HG03095 (cell line): ENCODE results near the gene KRTAP12-1.
"Not testable (repeated sequence)": the region's sequence is repeated elsewhere in the genome, so short reads cannot be mapped to it uniquely, and the experiment has no call there.

Source experiments
- ATAC-seq: cut with Tn5 transposase; IDR thresholded peaks from one replicate; pipeline ENCODE4 v1.9.1; 2021; ENCODE audit warnings: moderate library complexity; ENCODE audit not compliant: unreplicated experiment

The KRTAP12-1 gene

GRCh38 chr21:44670642-44671432, 11.1 kb downstream of the KRTAP12-1 start:
- no peak for ATAC-seq

GRCh38 chr21:44667612-44668011, 14.4 kb downstream of the KRTAP12-1 start:
- ATAC-seq = no peak

- ATAC-seq = no peak
These were observed 15.3 kb downstream of the KRTAP12-1 start, which contains the start of gene KRTAP12-2 for GRCh38 chr21:44666401-44667320. TSS of gene KRTAP12-2 (minus strand) at chr21:44666927. CDS start at chr21:44666886, 41 bp downstream.

- ATAC-seq = no peak
These were observed 17.3 kb downstream of the KRTAP12-1 start for GRCh38 chr21:44664691-44665090.

- not testable (repeated sequence) for ATAC-seq
These were observed 20.4 kb downstream of the KRTAP12-1 start for GRCh38 chr21:44661567-44661966.

GRCh38 chr21:44658913-44659595, 22.9 kb downstream of the KRTAP12-1 start:
- no peak for ATAC-seq

- no peak for ATAC-seq
These were observed 23.4 kb downstream of the KRTAP12-1 start for GRCh38 chr21:44658541-44658910.

DNA sequence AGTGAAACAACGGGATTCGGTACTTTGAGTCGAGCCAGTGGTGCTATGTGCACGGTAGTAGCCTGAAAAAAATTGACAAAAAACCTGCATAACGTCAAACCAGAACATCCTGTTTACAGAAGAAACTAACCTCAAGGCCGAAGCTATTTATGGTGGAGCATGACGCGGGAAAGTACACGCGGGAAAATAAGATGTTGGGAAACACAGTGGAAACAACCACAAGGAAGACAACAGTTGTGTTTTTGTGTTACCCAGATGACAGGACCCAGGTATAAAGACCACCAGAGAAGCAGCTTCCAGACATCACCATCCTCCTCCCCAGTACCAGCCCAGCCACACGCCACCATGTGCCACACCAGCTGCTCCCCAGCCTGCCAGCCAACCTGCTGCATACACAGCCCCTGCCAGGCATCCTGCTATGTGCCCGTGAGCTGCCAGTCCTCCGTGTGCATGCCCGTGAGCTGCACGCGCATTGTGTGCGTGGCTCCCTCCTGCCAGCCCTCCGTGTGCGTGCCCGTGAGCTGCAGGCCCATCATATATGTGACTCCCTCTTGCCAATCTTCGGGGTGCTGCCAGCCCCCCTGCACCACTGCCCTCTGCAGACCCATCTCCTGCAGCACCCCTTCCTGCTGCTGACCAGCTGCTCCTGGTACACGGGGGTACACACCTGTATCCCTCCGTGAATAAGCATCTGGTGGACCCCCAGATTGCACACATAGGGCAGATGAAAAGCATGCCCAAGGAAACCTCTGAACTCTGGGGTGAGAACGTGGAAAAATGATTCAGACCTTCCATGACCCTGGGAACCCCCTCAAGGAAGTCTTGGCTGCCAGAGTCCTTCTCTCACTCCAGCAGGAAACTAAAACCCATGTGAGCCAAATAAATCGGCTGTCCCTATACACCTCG, 24.1 kb downstream of the KRTAP12-1 start, which contains the start of gene KRTAP12-3:
Gene KRTAP12-3, plus strand, starts transcription at position 298 of the 906 bp plus-strand sequence. Its CDS starts 48 bp downstream, at position 346.
- ATAC-seq = no peak

- no peak for ATAC-seq
These were observed 25.1 kb downstream of the KRTAP12-1 start for GRCh38 chr21:44656868-44657267.

- no peak for ATAC-seq
These were observed 27.3 kb downstream of the KRTAP12-1 start, which contains the start of gene KRTAP12-4 for GRCh38 chr21:44654576-44655175. TSS of gene KRTAP12-4 (minus strand) at chr21:44654659. CDS start at chr21:44654614, 45 bp downstream.

DNA sequence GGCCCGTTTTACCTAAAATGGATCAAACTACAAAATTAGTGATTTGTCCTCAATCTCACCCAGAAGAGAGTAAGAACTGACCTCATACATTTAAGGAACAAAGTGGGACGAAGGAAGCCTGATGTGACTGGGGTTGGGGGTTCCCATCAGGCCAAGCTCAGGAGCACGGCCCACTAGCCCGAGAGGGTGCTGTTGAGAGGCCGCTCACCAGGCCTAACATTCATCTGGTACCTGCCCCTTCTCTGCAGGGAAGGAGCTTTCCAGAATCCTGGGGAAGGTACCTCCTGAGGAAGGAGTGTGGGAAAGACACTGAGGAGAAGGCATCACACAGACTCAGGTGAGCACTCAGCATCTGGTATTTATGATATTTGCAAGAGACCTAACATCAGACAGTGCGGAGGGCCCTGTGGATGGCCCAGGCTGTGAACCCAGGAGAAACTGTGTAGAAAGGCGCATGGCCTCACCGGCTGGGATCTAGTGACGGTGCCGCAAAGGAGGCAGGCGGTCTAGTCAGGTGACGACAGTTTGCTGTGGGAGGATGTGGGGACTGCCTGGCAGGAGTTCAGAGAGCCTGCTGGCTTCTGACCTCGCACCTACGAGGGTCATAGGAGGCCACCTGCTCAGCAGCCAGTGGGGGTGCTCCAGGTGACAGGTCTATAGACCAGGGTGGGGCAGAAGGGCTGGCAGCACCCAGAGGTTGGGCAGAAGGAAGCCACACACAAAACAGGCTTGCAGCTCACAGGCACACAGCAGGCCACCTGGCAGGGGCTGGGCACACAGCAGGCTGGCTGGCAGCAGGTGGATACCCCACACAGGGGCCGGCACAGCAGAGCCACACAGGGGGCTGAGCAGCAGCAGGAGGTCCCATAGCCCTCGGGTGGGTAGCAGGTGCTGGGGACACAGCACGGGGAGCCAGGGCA, 28.0 kb downstream of the KRTAP12-1 start:
- ATAC-seq = no peak

DNA sequence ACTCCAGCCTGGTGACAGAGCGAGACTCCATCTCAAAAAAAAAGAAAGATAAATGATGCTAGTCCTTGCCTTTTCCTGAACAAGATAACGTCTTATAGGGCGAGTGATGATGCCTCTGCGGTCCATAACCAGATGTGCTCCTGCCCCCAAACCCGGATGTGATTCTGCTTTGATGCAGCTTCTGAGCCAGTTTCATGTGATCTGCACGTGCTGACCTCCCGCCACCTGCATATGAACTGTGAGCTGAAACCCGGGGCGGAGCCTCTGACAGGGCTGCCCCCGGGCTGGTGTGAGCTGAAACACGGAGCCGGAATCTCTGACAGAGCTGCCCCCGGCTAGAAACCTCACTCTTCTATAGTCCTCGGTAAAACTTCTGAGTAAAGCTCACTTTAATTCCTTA, 28.8 kb downstream of the KRTAP12-1 start:
- no peak for ATAC-seq

DNA sequence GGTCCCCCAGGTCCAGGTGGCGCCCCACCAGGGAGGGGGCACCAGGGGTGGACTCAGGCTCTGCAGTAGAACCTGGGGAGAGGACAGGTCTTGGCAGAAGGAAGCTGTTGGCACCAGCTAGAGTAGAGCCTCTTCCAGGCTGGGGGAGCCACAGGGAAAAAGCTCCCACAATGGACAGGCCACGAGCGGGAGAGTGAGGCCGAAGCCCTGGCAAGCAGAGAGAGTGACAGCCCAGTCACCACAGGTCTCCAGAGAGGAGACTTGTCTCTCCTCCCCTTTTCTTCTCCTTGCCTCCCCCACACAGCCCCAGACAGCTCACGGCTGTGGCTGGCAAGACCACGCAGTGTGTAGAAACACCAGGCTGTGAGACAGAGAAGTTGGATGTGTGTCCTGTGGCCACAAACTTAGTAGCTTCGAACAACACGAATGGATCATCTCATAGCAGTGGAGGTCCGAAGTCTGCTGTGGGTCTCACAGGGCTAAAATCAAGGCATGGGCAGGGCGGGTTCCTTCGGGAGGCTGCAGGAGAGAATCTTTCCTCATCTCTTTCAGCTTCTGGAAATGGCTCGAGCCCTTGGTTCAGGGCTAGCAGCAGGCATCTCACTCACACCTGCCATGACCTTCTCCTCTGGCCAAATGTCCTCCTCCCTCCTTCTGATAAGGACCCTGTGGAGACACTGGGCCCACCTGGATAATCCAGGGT, 30.8 kb downstream of the KRTAP12-1 start:
- no peak for ATAC-seq

DNA sequence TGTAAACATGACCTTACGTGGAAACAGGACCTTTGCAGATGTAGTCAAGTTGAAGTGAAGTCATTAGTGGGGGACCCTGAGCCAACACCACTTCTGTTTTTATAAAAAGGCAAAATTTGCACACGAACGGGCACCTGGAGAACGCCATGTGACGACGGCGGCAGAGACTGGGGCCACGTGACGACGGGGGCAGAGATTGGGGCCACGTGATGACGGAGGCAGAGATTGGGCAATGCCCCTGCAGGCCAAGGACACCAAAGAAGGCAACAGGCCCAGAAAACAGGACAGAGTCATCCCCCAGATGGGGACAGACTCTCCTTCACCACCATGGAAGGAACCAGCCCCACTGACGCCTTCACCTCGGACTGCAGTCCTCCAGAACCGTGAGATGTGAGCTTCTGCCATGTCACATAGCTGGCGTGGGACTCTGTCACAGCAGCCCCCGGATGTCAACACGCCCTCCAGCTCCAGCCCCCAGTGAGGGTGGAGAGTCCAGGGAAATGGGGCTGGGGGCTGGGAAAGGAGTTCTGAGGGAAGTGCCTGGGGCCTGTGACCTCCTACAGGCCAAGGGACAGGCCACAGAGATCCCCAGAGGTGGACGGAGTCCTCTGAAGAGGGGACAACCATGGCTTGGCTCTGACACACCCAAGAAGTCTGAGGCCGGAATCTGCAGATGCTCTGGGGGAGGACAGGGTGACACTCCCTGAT, 31.5 kb downstream of the KRTAP12-1 start:
- ATAC-seq = no peak

- ATAC-seq = no peak
These were observed 32.4 kb downstream of the KRTAP12-1 start for GRCh38 chr21:44649521-44650100.

DNA sequence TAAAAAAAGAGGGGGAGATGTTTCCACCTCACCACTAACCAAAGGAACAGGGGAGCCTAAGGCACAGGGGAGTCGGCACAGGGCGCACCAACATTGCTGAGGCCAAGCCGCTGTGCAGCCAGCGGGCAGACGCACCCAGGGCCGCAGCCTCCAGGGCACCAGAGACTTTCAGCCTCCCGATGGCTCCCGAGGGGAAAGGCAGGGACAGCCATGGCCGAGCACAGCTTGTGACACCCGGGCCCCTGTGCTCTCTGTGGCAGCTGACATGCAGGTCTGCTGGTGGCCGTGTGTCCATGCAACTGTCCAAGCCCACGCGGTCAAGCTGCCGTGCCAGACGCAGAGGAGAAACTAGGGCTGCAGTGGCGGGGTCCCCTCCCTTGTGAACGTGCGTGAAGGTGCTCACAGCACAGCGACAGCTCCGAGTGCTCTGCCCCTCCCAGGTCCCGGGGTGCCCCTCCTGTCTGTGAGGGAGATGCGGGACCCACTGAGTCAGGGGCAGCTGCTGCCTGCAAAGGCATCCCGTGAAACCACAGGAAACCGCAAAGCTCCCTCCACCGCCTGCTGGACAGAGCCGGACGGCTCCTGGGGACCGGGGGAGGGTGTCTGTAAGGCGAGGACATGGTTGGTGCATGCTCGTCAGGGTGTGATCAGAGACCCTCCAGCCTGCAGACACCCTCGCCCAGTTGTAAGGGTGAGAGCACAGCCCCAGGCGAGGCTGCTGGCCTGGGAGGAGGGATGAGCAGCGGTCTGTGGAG, 33.2 kb downstream of the KRTAP12-1 start:
- no peak for ATAC-seq
